ENCODE measurements around the gene EP400.
A peak's percentile ranks its signal among the peaks of the same experiment; 100 is the strongest.

EP400 gene

DNA sequence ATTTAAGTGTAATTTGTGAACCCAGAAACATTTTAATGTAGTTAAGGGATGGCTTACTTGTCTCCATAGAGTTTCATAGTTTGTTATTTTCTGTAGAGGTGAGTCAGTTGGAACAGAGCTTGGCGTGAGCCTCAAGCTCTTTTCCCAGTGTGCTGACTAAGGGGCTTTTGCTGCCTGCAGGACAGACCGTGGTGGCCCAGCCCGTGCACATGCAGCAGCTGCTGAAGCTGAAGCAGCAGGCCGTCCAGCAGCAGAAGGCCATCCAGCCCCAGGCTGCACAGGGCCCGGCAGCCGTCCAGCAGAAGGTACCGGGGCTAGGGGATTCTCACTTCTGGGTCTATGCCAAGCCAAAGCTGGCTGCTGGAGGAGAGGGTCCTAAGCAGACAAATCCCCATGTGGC lies 117.4 kb downstream of the EP400 start:
- DNase-seq (ENCODE audit: low spot score) = no peak
- TF ChIP-seq CTCF (IDR thresholded peaks at IDR 0.05; ENCODE audit: extremely low read depth, insufficient read depth, missing control alignments) = no peak
- in situ Hi-C loops (cut with MboI; ENCODE audit: low pct_unique_long_range_greater_than_20kb, low sequenced_read_pairs, unreplicated experiment) = no loop called here

GRCh38 chr12:132068250-132068649 lies 118.5 kb downstream of the EP400 start:
- no peak for DNase-seq (ENCODE audit: low spot score)
- TF ChIP-seq CTCF (IDR thresholded peaks at IDR 0.05; ENCODE audit: extremely low read depth, insufficient read depth, missing control alignments) = no peak
- in situ Hi-C loops (cut with MboI; ENCODE audit: low pct_unique_long_range_greater_than_20kb, low sequenced_read_pairs, unreplicated experiment) = no loop called here

DNA sequence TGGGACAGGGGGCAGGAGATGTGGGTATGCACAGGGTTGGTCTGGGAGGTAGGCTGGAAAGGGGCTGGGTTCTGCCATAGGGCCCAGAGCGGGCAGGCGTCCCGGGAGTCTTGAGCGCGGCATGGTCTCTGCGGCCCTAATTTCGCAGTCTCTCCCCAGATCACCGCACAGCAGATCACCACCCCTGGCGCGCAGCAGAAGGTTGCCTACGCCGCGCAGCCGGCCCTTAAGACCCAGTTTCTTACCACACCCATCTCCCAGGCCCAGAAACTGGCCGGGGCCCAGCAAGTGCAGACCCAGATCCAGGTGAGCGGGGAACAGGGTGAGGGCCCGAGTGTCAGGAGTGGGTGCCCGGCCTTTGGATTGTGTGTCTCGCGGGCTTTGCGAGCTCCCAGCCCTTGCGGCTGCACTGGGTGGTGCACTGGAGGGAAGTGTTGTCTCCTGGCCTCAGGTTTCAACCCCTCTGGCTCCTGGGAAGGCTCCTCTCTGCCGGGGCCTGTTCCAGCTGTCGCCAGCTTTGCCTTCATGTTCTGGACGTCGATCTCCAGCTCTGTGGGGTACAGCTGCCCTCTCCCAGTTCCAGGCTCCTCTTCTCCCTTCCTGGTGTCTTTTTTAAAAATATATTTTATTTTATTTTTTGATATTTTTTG lies 119.7 kb downstream of the EP400 start:
- no peak for DNase-seq (ENCODE audit: low spot score)
- in situ Hi-C loops (cut with MboI; ENCODE audit: low pct_unique_long_range_greater_than_20kb, low sequenced_read_pairs, unreplicated experiment) = no loop called here
- no peak for TF ChIP-seq CTCF (IDR thresholded peaks at IDR 0.05; ENCODE audit: extremely low read depth, insufficient read depth, missing control alignments)

DNA sequence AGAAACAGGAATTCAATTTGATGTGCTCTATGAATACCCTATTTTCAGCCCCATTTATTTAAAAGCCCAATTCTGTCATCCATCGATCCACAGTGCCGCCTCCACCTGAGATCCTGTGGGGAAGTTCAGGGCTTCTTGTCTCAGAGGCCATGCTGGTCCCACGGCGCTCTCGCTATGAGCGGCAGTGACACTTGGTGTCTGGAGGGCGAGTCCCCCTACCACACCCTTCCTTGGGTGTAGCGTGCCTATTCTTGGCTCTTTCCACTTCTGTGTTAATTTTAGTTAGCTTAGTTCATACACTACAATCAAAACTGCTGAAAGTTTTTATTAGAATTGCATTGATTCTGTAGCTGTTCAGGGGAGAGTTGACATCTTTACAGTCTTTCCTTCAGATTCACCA lies 120.6 kb downstream of the EP400 start:
- no peak for TF ChIP-seq CTCF (IDR thresholded peaks at IDR 0.05; ENCODE audit: extremely low read depth, insufficient read depth, missing control alignments)
- in situ Hi-C loops (cut with MboI; ENCODE audit: low pct_unique_long_range_greater_than_20kb, low sequenced_read_pairs, unreplicated experiment) = no loop called here
- peak; percentile 59 for DNase-seq (ENCODE audit: low spot score)

DNA sequence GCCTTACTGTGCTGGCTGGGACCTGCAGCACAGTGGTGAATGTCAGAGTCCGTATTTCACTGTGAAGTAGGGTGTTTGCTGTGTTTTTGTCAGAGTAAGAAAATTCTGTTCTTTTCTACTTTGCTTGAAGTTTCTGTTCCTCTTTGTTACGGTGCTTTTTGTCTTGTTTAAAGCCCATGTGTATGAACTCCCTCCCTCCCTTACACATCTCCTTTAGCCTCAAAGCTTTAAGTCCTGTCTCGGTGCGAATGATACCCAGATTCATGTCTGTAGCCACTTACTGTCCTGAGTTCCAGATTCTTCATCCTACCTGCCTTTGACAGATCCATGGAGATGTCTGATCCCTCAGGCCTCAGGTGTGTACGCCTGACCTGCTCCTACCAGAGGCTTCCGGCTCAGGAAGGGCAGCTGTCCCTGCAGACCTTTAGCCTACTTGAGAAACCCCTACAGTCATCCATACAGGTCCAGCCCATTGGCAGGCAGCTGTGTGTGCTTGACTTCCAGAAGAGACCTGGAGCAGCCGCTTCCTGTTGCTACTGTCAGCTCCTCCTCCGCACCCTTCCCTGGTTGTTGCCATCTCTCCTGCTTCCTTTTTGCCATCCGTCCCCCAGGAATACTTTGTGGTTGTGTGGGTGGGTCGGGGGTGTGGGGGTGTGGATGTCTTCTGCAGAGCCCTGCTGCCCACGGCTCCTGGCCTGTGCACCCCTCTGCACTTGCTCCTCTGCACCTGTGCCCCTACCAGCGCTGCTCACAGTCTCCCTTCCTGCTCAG lies 121.5 kb downstream of the EP400 start:
- TF ChIP-seq CTCF (IDR thresholded peaks at IDR 0.05; ENCODE audit: extremely low read depth, insufficient read depth, missing control alignments) = no peak
- in situ Hi-C loops (cut with MboI; ENCODE audit: low pct_unique_long_range_greater_than_20kb, low sequenced_read_pairs, unreplicated experiment) = no loop called here
- peak; percentile 83 for DNase-seq (ENCODE audit: low spot score)

- in situ Hi-C loops (cut with MboI; ENCODE audit: low pct_unique_long_range_greater_than_20kb, low sequenced_read_pairs, unreplicated experiment) = no loop called here
- no peak for DNase-seq (ENCODE audit: low spot score)
- no peak for TF ChIP-seq CTCF (IDR thresholded peaks at IDR 0.05; ENCODE audit: extremely low read depth, insufficient read depth, missing control alignments)
Measured at GRCh38 chr12:132071830-132072384, 122.2 kb downstream of the EP400 start.
